ENCODE data around the gene GMPR. TPM values are rescaled to one million over a fixed set of nuclear protein-coding genes. Genes with fewer than 3 reads are reported as not detected.
"Not testable (repeated sequence)": the region's sequence is repeated elsewhere in the genome, so short reads cannot be mapped to it uniquely, and the experiment has no call there.

Gene GMPR
- total RNA-seq, 2 donors from 2014 or later: 14.0 to 14.7 TPM

DNA sequence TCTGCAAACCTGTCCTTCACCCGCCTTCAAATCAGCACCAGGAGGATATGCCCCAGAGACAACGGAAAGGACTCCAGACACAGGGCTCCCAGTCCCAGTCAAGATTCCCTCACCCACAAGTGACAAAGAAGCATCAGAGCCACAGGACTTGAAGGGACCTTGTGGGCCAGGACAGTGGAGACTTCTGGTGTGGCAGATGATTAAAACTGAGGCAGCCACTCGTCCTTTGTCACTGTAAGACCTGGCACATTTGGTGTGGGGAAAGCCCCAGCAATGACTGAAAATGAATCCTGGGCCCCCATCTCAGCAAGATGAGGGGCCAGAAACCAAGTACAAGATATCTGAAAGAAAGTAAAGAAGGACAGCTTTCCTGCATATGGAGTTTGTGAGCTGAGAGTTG lies 15.6 kb upstream of the GMPR start:
- intact Hi-C loops (cut with DNase I): no loop called here
- peak; percentile 34 for DNase-seq (ENCODE audit: low spot score)

DNA sequence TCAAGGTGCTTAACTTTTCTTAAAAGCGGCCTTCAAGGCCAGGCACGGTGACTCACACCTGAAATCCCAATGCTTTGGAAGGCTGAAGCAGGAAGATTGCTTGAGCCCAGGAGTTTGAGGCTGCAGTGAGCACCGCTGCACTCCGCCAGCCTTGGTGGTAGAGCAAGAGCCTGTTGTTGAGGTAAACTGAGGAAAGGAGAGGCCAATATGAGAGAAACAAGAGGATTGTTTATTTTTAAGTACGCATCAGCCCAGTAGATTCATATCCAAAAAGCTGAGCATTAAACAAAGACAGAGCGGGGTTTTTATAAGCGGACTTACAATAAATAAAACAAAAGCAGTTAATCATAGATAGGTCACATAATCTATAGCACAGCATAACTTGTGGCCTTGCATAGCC lies 15.0 kb upstream of the GMPR start:
- peak; percentile 20 for DNase-seq (ENCODE audit: low spot score)
- intact Hi-C loops (cut with DNase I): no loop called here

DNA sequence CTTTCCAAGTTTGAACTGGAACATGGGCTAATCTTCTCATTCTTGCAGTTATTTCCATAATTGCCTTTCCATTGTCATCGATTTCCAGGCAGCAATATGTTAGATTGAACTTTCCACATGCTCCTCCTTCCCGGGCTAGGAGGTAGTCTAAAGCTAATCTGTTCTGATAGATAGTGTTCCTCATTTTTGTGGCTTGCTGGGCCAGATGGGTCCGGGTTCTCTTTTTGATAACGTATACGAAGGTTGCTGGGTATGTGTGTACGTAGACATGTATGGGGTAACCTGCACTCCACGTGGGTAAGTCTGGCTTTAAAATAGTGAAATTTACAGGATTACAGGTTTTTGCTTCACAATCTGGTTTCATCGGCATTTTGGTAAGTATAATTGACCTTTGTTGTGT lies 14.0 kb upstream of the GMPR start:
- intact Hi-C loops (cut with DNase I): no loop called here
- peak; percentile 8 for DNase-seq (ENCODE audit: low spot score)

DNA sequence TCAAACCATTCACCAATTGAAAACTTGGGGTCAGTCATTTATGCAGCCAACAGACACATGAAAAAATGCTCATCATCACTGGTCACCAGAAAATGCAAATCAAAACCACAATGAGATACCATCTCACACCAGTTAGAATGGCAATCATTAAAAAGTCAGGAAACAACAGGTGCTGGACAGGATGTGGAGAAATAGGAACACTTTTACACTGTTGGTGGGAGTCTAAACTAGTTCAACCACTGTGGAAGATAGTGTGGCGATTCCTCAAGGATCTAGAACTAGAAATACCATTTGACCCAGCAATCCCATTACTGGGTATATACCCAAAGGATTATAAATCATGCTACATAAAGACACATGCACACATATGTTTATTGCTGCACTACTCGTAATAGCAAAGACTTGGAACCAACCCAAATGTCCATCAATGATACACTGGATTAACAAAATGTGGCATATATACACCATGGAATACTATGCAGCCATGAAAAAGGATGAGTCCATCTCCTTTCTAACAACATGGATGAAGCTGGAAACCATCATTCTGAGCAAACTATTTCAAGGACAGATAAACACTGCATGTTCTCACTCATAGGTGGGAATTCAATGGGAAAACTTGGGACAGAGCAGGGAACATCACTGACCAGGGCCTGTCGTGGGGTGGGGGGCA lies 13.2 kb upstream of the GMPR start:
- intact Hi-C loops (cut with DNase I); DNase-seq (ENCODE audit: low spot score): not testable (repeated sequence)

DNA sequence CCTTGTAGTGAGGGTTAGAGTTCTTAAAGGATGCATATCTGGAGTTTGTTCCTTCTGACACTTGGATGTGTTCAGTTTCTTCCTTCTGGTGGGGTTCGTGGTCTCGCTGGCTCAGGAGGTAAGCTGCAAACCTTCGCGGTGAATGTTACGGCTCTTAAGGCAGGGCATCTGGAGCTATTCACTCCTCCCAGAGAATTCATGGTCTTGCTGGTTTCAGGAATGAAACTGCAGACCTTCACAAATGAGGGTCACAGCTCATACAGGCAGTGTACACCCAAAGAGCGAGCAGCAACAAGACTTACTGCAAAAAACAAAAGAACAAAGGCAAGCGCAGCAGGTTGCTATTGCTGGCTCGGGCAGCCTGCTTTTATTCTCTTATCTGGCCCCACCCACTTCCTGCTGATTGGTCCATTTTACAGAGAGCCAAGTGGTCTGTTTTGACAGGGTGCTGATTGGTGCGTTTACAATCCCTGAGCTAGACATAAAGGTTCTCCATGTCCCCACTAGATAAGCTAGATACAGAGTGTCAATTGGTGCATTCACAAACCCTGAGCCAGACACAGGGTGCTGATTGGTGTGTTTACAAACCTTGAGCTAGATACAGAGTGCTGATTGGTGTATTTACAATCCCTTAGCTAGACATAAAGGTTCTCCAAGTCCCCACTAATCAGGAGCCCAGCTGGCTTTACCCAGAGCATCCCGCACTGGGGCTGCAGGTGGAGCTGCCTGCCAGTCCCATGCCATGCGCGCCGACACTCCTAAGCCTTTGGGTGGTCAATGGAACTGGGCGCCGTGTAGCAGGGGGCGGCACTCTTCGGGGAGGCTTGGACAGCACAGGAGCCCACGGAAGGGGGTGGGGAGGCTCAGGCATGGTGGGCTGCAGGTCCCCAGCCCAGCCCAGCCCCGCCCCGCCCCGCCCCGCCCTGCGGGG lies 12.0 kb upstream of the GMPR start:
- intact Hi-C loops (cut with DNase I); DNase-seq (ENCODE audit: low spot score): not testable (repeated sequence)

DNA sequence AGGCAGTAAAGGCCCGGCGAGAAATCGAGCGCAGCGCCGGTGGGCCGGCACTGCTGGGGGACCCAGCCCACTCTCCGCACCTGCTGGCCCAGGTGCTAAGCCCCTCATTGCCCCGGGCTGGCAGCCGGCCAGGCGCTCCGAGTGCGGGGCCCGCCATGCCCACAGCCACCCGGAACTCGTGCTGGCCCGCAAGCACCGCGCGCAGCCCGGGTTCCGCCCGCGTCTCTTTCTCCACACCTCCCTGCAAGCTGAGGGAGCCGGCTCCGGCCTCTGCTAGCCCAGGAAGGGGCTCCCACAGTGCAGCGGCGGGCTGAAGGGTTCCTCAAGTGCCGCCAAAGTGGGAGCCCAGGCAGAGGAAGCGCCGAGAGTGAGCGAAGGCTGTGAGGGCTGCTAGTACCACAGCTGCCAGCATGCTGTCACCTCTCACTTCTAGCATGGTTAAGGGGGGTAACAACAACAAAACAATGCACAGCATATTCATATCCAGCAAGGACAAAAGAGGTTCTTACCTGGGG lies 11.3 kb upstream of the GMPR start:
- no peak for DNase-seq (ENCODE audit: low spot score)
- intact Hi-C loops (cut with DNase I): no loop called here

DNA sequence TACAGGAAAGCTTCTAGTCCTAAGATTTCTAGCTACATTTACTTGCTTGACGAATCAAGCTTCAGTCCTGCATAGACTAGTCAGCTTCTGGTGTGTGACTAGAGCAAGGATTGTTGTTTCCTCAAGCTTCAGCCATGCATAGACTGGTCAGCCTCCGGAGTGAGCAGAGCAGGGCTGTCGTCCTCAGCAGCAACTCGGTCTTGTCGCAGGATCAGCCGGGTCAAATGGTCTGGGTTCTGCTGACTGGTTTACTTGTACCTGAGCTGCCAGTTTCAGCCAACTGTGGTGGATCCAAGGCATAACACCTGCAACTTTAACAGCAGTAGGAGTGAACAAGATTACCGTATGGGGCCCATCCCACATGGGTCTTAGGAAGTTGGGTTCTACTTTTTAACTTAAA lies 10.8 kb upstream of the GMPR start:
- DNase-seq (ENCODE audit: low spot score): no peak
- intact Hi-C loops (cut with DNase I): no loop called here

DNA sequence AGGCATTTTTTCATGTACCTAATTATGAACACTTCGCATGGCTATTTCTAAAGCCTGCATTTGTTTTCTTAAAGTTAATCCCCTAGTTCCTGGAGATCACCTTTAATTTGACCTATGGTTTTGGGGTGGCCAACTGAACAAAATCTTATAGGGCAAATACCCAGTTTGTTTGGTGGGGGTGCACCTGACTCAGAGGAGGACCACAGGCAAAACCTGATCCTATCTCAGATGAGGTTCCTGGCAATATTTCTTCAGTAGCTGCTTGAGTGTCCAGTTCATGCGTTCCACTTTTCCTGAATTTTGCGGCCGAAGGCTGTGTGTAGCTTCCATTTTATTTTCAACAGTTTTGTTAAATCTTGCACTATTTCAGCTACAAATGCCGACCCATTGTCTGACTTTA lies 10.3 kb upstream of the GMPR start:
- intact Hi-C loops (cut with DNase I): no loop called here
- DNase-seq (ENCODE audit: low spot score): no peak

DNA sequence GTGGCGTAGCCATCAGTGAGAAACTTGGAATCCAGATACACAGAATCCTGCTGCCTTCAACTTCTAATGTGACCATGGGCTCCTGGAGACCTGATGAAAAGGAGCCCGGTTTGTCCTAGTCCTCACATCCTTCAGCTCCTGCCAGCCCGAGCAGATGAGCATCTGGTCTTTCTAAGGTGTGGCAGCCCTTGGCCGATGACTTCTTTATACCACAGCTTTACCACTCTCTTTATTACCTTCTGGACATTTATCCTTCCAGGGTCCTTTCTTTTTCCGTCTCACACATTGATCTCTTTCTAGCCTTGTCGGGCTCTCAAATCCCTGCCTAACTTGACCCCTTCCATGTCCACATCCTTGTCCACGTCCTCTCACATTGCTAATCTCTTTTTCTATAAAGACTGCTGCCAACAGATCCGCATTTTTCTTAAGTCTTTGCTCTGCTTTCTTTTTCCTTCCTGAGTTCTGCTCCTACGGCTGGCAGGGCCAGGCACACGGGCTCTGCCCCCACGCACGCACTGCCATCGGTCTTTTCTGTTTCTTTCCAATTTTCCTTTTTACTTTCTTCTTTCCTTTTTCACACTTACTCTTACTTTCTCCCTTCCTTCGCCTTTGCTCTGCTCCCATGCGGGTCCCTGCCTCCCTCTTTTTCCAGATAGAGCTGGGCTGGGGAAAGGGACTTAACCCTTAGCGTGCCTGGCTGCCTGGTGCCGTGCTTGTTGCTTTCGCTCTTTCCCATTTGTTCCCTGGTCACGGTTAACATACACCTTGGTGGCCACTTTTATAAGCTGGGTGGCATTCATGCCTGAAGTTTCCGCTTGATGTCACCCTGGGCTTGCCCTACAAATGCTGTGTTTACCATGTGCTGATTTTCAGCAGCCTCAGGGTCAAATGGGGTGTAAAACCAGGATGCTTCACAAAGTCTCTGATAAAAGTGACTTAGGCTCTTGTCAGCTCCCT lies 9.4 kb upstream of the GMPR start:
- intact Hi-C loops (cut with DNase I): no loop called here
- DNase-seq (ENCODE audit: low spot score): no peak

DNA sequence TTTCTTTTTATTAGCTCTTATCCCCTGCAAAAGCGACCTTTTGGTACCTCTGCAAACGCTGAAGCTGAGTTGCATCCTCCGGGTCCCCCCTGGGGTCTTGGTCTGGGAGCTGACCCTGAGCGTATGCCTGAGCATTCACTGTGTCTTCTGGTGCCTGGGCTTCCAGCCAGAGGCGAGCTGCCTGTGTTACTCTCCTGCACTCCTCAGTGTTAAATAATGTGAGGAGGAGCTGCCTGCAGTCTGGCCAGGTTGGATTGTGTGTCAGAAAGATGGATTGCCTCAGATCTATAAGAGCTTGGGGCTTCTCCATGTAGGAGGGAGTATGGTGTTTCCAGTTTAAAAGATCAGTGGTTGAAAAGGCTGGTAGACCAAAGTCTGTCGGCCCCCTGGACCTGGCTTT lies 8.7 kb upstream of the GMPR start:
- intact Hi-C loops (cut with DNase I): no loop called here
- no peak for DNase-seq (ENCODE audit: low spot score)

DNA sequence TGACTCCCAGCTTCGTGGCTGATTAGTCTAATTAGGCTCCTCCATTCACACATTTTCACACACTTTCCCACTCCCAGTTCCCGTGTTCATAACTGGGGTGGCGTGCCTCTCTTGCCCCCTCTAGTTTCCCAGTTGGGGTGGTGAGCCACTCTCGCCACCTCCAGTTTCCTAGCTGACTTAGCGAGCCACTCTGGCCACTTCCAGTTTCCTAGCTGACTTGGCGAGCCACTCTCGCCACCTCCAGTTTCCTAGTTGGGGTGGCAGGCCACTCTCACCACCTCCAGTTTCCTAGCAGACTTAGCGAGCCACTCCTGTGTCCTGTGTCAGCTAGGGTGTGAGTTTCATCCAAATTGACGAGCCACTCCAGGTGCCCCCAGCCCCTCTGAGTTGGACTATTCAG lies 7.4 kb upstream of the GMPR start:
- DNase-seq (ENCODE audit: low spot score): no peak
- intact Hi-C loops (cut with DNase I): no loop called here

DNA sequence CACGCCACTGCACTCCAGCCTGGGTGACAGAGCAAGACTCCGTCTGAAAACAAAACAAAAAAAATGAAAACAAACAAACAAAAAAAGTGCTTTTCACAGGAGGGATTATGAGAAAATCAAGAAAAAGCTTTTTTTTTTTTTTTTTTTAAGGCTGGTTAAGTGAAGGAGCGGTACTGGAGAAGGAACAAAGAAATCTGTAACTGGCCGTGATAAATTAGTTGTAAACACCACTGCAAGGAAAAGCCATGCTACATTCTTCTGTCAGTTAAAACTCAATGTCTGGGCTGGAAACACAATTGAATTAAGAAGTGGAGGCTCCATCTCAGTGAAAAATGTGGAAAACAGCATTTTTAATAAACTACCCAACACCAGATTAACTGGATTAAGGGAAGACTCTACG lies 6.3 kb upstream of the GMPR start:
- DNase-seq (ENCODE audit: low spot score): no peak
- intact Hi-C loops (cut with DNase I): no loop called here

DNA sequence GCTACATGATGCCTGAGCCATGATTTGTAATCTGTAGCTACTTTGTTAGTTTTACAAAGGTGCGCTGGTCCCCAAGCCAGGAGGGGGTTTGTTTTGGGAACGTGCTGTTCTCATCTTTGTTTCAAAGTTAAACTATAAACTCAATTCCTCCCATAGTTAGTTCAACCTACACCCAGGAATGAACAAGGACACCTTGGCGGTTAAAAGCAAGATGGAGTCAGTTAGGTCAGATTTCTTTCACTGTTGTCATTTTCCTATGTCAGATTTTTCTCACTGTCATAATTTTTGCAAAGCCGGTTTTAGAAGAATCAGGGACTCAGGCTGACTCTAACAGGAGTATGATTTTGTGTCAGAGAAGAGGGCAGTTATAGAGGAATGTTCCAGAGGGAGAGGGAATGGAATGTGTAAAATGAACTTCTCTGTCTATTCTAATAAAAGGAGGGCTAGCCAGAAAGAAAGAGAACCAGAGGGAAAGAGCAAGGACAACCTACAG lies 2.3 kb upstream of the GMPR start:
- intact Hi-C loops (cut with DNase I): no loop called here
- DNase-seq (ENCODE audit: low spot score): no peak

DNA sequence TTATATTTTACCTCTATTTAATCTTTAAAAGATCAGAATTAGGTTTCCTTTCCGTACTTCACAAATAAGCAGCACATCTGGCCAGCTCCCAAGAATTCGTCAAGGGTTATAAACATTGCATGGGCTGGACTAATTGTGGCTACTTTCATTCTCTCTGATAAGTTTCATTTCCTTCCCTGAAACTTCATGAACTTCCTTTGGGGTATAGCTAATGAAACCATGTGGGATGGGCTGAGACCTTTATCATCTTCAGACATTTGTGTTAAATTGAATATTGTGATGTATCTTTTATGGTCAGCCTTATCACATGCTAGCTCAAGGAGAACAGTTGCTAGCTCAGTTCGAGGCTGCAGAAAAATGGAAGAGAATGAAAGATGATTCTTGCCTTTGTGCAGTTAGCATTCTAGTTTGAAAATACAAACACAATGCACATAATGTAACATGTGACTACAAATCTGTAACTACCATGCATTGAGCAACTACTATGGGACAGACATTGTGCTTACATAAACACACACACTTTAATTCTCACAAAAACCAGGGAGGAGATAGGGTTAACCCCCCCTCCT lies 1.7 kb upstream of the GMPR start:
- intact Hi-C loops (cut with DNase I): no loop called here
- DNase-seq (ENCODE audit: low spot score): no peak

DNA sequence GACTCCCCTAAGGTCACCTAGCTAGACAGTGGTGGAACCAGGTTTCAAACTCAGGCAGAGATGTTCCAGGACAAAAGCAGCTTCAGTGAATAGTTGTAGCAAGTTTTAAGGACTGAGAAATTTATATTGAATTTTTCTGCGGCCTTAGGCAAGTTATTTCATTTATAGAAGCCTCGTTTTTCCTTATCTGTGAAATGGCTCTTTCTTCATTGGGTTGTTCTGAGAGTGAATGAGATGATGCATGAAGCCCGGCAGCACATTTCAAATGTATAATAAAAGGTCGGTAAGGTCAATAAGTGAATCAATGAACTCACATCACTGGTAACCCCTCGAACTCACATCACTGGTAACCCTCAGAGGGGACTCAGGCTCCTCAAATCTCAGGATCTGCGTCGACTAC lies 1.1 kb upstream of the GMPR start:
- no peak for DNase-seq (ENCODE audit: low spot score)
- intact Hi-C loops (cut with DNase I): no loop called here

DNA sequence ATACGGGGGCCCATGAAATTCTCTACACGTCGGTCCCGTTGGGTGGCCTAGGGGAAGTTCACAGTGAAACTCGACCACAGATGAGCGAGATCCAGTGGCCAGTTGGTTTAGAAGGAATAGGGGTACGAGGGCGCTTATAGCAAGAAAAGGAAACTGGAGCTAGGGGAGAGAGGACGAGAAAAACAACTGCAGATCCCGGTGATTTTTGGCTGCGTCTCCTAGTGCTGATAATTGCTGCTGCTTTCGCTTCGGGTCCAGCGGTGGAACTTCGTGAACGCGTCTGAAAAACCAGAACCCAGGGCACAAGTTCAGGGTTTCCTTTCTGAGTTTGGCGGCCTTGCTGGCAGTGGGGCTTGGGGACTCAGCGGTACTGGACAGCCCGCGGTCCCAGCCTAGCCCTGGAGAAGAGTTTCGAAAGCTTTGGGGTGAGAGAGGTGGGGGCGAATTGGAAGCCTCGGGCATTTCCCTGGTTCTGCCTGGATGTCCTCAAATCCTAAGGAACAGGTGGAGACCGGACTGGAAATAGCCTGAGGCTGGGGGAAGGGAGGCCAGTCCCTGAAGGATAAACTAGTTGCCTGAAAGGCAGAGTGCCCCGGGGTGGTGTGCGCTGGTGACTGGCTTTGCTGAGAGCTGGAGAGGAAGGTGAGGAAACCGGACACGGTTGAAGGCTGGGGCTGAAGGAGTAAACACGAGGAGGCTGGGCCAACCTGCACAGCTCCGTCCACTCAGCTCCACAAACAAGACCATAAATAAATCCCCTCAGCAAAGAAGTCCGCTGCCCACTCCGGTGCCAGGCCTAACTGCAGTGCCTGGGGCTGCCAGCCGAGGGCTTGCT lies 793 bp downstream of the GMPR start:
- intact Hi-C loops (cut with DNase I): no loop called here
- DNase-seq (ENCODE audit: low spot score): peak; percentile 92

DNA sequence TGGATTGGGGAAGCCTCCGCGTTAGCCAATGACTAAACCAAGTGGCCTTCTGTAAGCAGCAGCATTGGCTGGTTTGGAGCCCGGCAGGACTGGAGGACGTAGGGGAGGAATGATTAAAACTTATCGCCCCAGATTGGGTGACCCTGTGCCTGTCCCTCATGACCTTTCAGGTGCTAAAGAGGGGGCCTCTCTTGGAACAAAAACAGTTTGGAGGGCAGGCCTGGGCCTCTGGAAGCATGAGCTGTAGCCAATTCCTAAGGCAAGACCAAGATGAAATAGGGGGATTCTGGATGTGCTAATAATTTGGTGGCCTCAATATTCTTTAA lies 1.4 kb downstream of the GMPR start:
- intact Hi-C loops (cut with DNase I): no loop called here
- no peak for DNase-seq (ENCODE audit: low spot score)

DNA sequence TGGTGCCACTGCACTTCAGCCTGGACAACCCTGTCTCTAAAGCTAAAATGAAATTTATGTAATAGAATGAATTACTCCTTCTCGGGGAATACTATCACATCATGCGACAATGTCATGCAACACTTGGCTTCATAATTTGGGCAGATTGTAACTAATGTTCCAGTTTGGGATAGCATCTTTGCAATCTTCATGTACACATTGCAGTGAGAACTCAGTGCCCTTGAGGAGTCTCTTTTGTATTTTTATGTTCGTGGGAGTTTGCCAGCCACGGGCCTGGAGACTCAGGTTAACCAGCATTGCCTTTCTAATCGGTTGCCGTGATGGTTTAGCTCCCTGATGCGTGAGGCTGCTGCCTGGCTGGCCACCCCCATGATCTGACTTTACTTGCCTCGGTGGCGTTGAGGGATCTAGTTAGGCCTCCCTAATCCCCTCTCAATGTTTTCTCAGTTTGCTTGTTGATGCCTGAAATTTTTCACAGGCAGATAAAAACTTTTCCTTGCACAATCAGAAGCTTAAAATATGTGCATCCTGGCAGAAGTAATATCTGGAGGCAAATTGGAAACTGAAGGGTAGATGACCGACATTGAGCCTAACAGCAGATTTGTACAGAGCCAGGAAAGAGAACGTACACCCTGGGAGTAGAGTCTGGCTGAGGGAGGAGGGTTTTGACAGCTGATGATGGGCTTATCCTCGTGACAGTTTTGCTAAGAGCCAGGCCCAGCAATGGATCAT lies 2.4 kb downstream of the GMPR start:
- DNase-seq (ENCODE audit: low spot score): no peak
- intact Hi-C loops (cut with DNase I): no loop called here

Data from posterior vena cava (tissue), 2 donors.